ENCODE data around the gene TRAP1. TPM values are rescaled to one million over a fixed set of nuclear protein-coding genes. Genes with fewer than 3 reads are reported as not detected.

TRAP1 gene
- total and polyA plus RNA-seq, 2 experiments from 2014 or later: 143 to 228 TPM

- TF ChIP-seq, protein P1, sequence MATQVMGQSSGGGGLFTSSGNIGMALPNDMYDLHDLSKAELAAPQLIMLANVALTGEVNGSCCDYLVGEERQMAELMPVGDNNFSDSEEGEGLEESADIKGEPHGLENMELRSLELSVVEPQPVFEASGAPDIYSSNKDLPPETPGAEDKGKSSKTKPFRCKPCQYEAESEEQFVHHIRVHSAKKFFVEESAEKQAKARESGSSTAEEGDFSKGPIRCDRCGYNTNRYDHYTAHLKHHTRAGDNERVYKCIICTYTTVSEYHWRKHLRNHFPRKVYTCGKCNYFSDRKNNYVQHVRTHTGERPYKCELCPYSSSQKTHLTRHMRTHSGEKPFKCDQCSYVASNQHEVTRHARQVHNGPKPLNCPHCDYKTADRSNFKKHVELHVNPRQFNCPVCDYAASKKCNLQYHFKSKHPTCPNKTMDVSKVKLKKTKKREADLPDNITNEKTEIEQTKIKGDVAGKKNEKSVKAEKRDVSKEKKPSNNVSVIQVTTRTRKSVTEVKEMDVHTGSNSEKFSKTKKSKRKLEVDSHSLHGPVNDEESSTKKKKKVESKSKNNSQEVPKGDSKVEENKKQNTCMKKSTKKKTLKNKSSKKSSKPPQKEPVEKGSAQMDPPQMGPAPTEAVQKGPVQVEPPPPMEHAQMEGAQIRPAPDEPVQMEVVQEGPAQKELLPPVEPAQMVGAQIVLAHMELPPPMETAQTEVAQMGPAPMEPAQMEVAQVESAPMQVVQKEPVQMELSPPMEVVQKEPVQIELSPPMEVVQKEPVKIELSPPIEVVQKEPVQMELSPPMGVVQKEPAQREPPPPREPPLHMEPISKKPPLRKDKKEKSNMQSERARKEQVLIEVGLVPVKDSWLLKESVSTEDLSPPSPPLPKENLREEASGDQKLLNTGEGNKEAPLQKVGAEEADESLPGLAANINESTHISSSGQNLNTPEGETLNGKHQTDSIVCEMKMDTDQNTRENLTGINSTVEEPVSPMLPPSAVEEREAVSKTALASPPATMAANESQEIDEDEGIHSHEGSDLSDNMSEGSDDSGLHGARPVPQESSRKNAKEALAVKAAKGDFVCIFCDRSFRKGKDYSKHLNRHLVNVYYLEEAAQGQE (IDR thresholded peaks at IDR 0.05; ENCODE audit: unreplicated experiment): no peak
These were observed 20.7 kb downstream of the TRAP1 start (continued) for GRCh38 chr16:3696425-3697218.

GRCh38 chr16:3695610-3696369 is 21.5 kb downstream of the TRAP1 start:
- no peak for ATAC-seq
- Histone ChIP-seq H3F3A (replicated peaks; ENCODE audit: low read depth) (peaks cover 6% of the 10 kb centered on the region; the same call in 1 of the 2 replicates), H4K20me1 (replicated peaks; ENCODE audit: insufficient read depth) (peaks cover 31% of the 10 kb centered on the region), H2AFZ (no peak overlapping the region), H3K4me3 (no peak overlapping the region), H3K27ac (ENCODE audit: low read depth) (peak overlapping the region; percentile 72), H3K27me3 (ENCODE audit: insufficient read depth) (no peaks in the 10 kb centered on the region), H3K36me3 (ENCODE audit: insufficient read depth) (no peaks in the 10 kb centered on the region; the same call in 1 of the 2 replicates), H3K4me1 (ENCODE audit: insufficient read depth) (no peaks in the 10 kb centered on the region), H3K9me2 (ENCODE audit: insufficient read depth) (no peaks in the 10 kb centered on the region), H3K4me2 (no peak overlapping the region), H3K79me2 (replicated peaks; ENCODE audit: insufficient read depth) (peaks cover 91% of the 10 kb centered on the region)
- no peak for DNase-seq (ENCODE audit: low spot score)
- peak overlapping the region; percentile 36 for H3K27ac Mint-ChIP-seq
- H3K4me1 Mint-ChIP-seq: peaks cover 8% of the 10 kb centered on the region
- H3K9me3 Mint-ChIP-seq: no peaks in the 10 kb centered on the region
- no peak overlapping the region for H3K4me3 Mint-ChIP-seq
- H3K27me3 Mint-ChIP-seq (ENCODE audit: insufficient read depth, low read depth, poor library complexity): peaks cover 10% of the 10 kb centered on the region
- peaks cover 21% of the 10 kb centered on the region for H3K36me3 Mint-ChIP-seq (ENCODE audit: low read depth)
- TF ChIP-seq, protein P2, sequence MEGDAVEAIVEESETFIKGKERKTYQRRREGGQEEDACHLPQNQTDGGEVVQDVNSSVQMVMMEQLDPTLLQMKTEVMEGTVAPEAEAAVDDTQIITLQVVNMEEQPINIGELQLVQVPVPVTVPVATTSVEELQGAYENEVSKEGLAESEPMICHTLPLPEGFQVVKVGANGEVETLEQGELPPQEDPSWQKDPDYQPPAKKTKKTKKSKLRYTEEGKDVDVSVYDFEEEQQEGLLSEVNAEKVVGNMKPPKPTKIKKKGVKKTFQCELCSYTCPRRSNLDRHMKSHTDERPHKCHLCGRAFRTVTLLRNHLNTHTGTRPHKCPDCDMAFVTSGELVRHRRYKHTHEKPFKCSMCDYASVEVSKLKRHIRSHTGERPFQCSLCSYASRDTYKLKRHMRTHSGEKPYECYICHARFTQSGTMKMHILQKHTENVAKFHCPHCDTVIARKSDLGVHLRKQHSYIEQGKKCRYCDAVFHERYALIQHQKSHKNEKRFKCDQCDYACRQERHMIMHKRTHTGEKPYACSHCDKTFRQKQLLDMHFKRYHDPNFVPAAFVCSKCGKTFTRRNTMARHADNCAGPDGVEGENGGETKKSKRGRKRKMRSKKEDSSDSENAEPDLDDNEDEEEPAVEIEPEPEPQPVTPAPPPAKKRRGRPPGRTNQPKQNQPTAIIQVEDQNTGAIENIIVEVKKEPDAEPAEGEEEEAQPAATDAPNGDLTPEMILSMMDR (conservative IDR thresholded peaks at IDR 0.05; ENCODE audit: low read depth in 2 of 2): no peak
- no peak for TF ChIP-seq POLR2AphosphoS5 (IDR thresholded peaks at IDR 0.05; ENCODE audit: low read depth)
- TF ChIP-seq, protein P3, sequence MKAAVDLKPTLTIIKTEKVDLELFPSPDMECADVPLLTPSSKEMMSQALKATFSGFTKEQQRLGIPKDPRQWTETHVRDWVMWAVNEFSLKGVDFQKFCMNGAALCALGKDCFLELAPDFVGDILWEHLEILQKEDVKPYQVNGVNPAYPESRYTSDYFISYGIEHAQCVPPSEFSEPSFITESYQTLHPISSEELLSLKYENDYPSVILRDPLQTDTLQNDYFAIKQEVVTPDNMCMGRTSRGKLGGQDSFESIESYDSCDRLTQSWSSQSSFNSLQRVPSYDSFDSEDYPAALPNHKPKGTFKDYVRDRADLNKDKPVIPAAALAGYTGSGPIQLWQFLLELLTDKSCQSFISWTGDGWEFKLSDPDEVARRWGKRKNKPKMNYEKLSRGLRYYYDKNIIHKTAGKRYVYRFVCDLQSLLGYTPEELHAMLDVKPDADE (IDR thresholded peaks at IDR 0.05): no peak
- TF ChIP-seq JUNB (IDR thresholded peaks at IDR 0.05; ENCODE audit: unreplicated experiment): no peak
- TF ChIP-seq STAT1 (IDR thresholded peaks at IDR 0.05; ENCODE audit: unreplicated experiment): no peak
- no peak for TF ChIP-seq NANOG (IDR thresholded peaks at IDR 0.05; ENCODE audit: borderline replicate concordance)
- TF ChIP-seq EZH2phosphoT487 (IDR thresholded peaks at IDR 0.05; ENCODE audit: unreplicated experiment): no peak
- no peak for TF ChIP-seq CREB1 (CRISPR knock-in tag; IDR thresholded peaks at IDR 0.05; ENCODE audit: low read depth)
- TF ChIP-seq ZNF114 (CRISPR knock-in tag; IDR thresholded peaks at IDR 0.05): no peak
- TF ChIP-seq EZH2 (IDR thresholded peaks at IDR 0.05; ENCODE audit: low read depth, unreplicated experiment): no peak
- no peak for TF ChIP-seq ZNF331 (CRISPR knock-in tag; IDR thresholded peaks at IDR 0.05; ENCODE audit: low read depth)
- TF ChIP-seq, protein P1 (IDR thresholded peaks at IDR 0.05; ENCODE audit: unreplicated experiment): no peak
